Measurements from ENCODE around the gene OR2Y1.

Gene OR2Y1

DNA sequence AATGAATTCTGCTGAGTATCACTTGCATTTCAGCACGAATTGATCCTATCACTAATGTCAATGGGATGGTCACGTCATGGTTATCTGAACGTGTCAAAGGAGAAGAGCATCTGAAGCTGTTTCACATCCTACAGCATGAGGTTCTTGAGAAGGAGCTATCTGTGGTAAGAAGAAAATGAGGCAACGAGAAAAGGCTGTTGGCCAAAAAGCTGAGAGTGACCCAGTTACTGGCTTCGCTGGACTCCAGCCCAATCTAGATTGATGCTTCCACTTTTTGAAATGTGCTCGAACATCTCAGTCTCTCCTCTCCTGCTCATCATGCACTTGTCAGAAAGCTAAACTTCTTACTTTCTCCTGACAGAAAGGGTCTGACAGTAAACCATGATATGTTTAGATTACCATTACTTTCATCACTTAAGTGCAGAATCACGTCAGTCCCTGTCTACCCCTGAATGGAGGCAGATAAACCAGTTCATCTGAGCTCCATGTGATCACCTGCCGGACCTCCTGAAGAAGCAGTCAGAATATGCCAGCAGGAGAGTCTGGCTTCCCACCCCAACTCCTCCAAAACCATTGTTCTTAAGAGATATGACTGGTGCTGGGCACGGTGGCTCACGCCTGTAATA is 40.2 kb upstream of the OR2Y1 start:
- H3K4me1 ChIP-seq (ENCODE audit: insufficient read depth, low read length, severe bottlenecking): no peaks in the 10 kb centered on the region
- no peak overlapping the region for H3K4me2 ChIP-seq (ENCODE audit: low read length)

DNA sequence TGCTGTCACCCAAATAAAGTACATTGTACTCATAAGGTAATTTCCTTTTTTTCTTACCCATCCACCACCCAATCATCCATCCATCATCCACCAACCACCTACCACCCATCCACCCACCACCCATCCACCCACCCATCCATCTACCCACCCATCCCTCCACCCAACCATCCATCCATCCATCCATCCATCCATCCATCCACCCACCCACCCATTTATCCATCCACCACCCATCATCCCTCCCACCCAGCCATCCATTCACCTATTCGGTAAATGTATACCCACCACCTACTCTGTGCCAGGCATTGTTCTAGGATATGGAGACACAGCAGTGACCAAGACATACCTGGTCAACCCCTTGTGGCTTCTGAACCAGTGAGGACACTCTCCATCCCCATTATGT is 37.6 kb upstream of the OR2Y1 start:
- Histone ChIP-seq H3K36me3 (ENCODE audit: insufficient read depth, low read length) (no peaks in the 10 kb centered on the region), H3K9me3 (ENCODE audit: low read length) (no peaks in the 10 kb centered on the region), H3K9me2 (ENCODE audit: low read depth, low read length) (no peaks in the 10 kb centered on the region), H3F3A (ENCODE audit: insufficient read depth, low read length) (no peaks in the 10 kb centered on the region), H2AFZ (ENCODE audit: low read length) (no peak overlapping the region), H3K4me3 (ENCODE audit: low read depth, low read length, poor library complexity, severe bottlenecking) (no peak overlapping the region), H3K27ac (ENCODE audit: low read depth, low read length, poor library complexity, severe bottlenecking) (no peak overlapping the region), H3K4me2 (ENCODE audit: low read length) (no peak overlapping the region), H3K79me2 (ENCODE audit: insufficient read depth, low read length) (no peaks in the 10 kb centered on the region), H3K9ac (ENCODE audit: low read length) (no peak overlapping the region), H3K27me3 (ENCODE audit: insufficient read depth, low read length) (no peaks in the 10 kb centered on the region; the same call in 1 of the 2 replicates), H3K4me1 (ENCODE audit: insufficient read depth, low read length, severe bottlenecking) (no peaks in the 10 kb centered on the region), H4K20me1 (ENCODE audit: insufficient read depth, low read length) (no peaks in the 10 kb centered on the region)
- TF ChIP-seq, protein P1, sequence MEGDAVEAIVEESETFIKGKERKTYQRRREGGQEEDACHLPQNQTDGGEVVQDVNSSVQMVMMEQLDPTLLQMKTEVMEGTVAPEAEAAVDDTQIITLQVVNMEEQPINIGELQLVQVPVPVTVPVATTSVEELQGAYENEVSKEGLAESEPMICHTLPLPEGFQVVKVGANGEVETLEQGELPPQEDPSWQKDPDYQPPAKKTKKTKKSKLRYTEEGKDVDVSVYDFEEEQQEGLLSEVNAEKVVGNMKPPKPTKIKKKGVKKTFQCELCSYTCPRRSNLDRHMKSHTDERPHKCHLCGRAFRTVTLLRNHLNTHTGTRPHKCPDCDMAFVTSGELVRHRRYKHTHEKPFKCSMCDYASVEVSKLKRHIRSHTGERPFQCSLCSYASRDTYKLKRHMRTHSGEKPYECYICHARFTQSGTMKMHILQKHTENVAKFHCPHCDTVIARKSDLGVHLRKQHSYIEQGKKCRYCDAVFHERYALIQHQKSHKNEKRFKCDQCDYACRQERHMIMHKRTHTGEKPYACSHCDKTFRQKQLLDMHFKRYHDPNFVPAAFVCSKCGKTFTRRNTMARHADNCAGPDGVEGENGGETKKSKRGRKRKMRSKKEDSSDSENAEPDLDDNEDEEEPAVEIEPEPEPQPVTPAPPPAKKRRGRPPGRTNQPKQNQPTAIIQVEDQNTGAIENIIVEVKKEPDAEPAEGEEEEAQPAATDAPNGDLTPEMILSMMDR (IDR thresholded peaks at IDR 0.05; ENCODE audit: low read length): no peak
- no peak for TF ChIP-seq EZH2 (IDR thresholded peaks at IDR 0.05; ENCODE audit: borderline replicate concordance, low read length)

More for the DNA sequence above, 40.2 kb upstream of the OR2Y1 start:
- Histone ChIP-seq H3F3A (ENCODE audit: insufficient read depth, low read length) (no peaks in the 10 kb centered on the region), H3K9me2 (ENCODE audit: low read depth, low read length) (no peaks in the 10 kb centered on the region), H3K9ac (ENCODE audit: low read length) (no peak overlapping the region), H3K4me3 (ENCODE audit: low read depth, low read length, poor library complexity, severe bottlenecking) (no peak overlapping the region), H4K20me1 (ENCODE audit: insufficient read depth, low read length) (no peaks in the 10 kb centered on the region), H3K36me3 (ENCODE audit: insufficient read depth, low read length) (no peaks in the 10 kb centered on the region), H3K27ac (ENCODE audit: low read depth, low read length, poor library complexity, severe bottlenecking) (no peak overlapping the region), H2AFZ (ENCODE audit: low read length) (no peak overlapping the region), H3K27me3 (ENCODE audit: insufficient read depth, low read length) (no peaks in the 10 kb centered on the region; the same call in 1 of the 2 replicates), H3K9me3 (ENCODE audit: low read length) (no peaks in the 10 kb centered on the region), H3K79me2 (ENCODE audit: insufficient read depth, low read length) (no peaks in the 10 kb centered on the region)
- TF ChIP-seq, protein P1 (IDR thresholded peaks at IDR 0.05; ENCODE audit: low read length): no peak
- no peak for TF ChIP-seq EZH2 (IDR thresholded peaks at IDR 0.05; ENCODE audit: borderline replicate concordance, low read length)

DNA sequence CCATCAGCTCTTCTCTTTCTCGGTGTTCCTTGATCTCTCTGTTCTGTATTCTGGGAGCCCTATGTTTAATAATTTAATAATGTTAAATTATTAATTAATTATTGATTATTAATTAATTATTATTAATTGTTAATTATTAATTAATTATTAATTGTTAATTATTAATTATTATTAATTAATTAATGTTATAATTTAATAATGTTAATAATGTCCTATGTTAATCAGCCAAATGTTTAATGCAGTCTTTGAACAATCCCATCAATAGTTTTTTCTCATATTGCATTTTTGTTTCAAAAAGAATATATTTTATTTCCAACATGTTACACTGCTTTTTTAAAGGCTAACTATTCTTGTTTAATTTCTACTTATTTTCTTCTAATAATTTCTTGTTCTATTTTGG is 36.5 kb upstream of the OR2Y1 start:
- Histone ChIP-seq H3K79me2 (ENCODE audit: insufficient read depth, low read length) (no peaks in the 10 kb centered on the region), H3K4me3 (ENCODE audit: low read depth, low read length, poor library complexity, severe bottlenecking) (no peak overlapping the region), H3K9me3 (ENCODE audit: low read length) (peaks cover 4% of the 10 kb centered on the region; the same call in 1 of the 2 replicates), H2AFZ (ENCODE audit: low read length) (no peak overlapping the region), H3K9me2 (ENCODE audit: low read depth, low read length) (no peaks in the 10 kb centered on the region), H3F3A (ENCODE audit: insufficient read depth, low read length) (no peaks in the 10 kb centered on the region), H3K4me1 (ENCODE audit: insufficient read depth, low read length, severe bottlenecking) (no peaks in the 10 kb centered on the region), H3K27ac (ENCODE audit: low read depth, low read length, poor library complexity, severe bottlenecking) (no peak overlapping the region), H3K27me3 (ENCODE audit: insufficient read depth, low read length) (no peaks in the 10 kb centered on the region), H3K36me3 (ENCODE audit: insufficient read depth, low read length) (no peaks in the 10 kb centered on the region), H3K9ac (ENCODE audit: low read length) (no peak overlapping the region), H4K20me1 (ENCODE audit: insufficient read depth, low read length) (no peaks in the 10 kb centered on the region), H3K4me2 (ENCODE audit: low read length) (no peak overlapping the region)
- TF ChIP-seq EZH2 (IDR thresholded peaks at IDR 0.05; ENCODE audit: borderline replicate concordance, low read length): no peak
- TF ChIP-seq, protein P1 (IDR thresholded peaks at IDR 0.05; ENCODE audit: low read length): no peak

Measured in OCI-LY1 (cell line).